NK-92 (cell line): ENCODE measurements around the gene GNAL.
"Not testable (repeated sequence)": the region's sequence is repeated elsewhere in the genome, so short reads cannot be mapped to it uniquely, and the experiment has no call there.

Experiments
- DNase-seq: peaks from one replicate; lab custom pipeline; 2025; ENCODE audit not compliant: unreplicated experiment; lab: John Stamatoyannopoulos, UW

The GNAL gene

GRCh38 chr18:11906176-11906575, 217.1 kb downstream of the GNAL start:
- DNase-seq = no peak

- no peak for DNase-seq
Measured at GRCh38 chr18:11906926-11907874, 218.1 kb downstream of the GNAL start.

GRCh38 chr18:11908182-11909060, 219.4 kb downstream of the GNAL start, which contains the start of gene MPPE1:
Gene MPPE1, minus strand, starts transcription at chr18:11908317. Its CDS starts 11,053 bp downstream, at chr18:11897264.
- no peak for DNase-seq

- no peak for DNase-seq
Measured at GRCh38 chr18:11909061-11909455, 220.0 kb downstream of the GNAL start.

GRCh38 chr18:11909591-11910026, 220.5 kb downstream of the GNAL start:
- no peak for DNase-seq

GRCh38 chr18:11916880-11917279, 227.8 kb downstream of the GNAL start:
- not testable (repeated sequence) for DNase-seq

- DNase-seq = not testable (repeated sequence)
Measured at GRCh38 chr18:11919522-11919921, 230.5 kb downstream of the GNAL start.

- DNase-seq = no peak
Measured at GRCh38 chr18:11923450-11923849, 234.4 kb downstream of the GNAL start.

- DNase-seq = no peak
Measured at GRCh38 chr18:11925800-11926481, 236.9 kb downstream of the GNAL start.

GRCh38 chr18:11927497-11927896, 238.4 kb downstream of the GNAL start:
- DNase-seq = no peak

GRCh38 chr18:11932393-11932792, 243.3 kb downstream of the GNAL start:
- DNase-seq = no peak
